ENCODE data around the gene TCF4. TPM values are rescaled to one million over a fixed set of nuclear protein-coding genes. Genes with fewer than 3 reads are reported as not detected.

TCF4 gene
- total and polyA plus RNA-seq, 5 experiments from 2014 or later = 0.39 to 8.9 (median 1.1) TPM

- Mint-ChIP-seq H3K36me3 (no peaks in the 10 kb centered on the region), H3K4me3 (no peak overlapping the region), H3K9me3 (no peaks in the 10 kb centered on the region), H3K27me3 (peaks cover under 1 to 5% (median 2%) of the 10 kb centered on the region in 5 donors), H3K27ac (no peak overlapping the region), H3K4me1 (peaks cover 0 to 24% (median 3%) of the 10 kb centered on the region in 4 donors)
- no peak for DNase-seq
- POLR2A ChIA-PET = no interaction called here
- no peak for ATAC-seq
Measured at GRCh38 chr18:55416791-55417190, 171.2 kb downstream of the TCF4 start.

GRCh38 chr18:55415258-55415871 is 172.6 kb downstream of the TCF4 start:
- POLR2A ChIA-PET = no interaction called here
- H3K27ac Mint-ChIP-seq = no peak overlapping the region
- no peaks in the 10 kb centered on the region for H3K36me3 Mint-ChIP-seq

GRCh38 chr18:55414475-55414874 is 173.5 kb downstream of the TCF4 start:
- Mint-ChIP-seq H3K27me3 (no peaks in the 10 kb centered on the region), H3K36me3 (no peaks in the 10 kb centered on the region), H3K4me3 (no peak overlapping the region), H3K9me3 (no peaks in the 10 kb centered on the region), H3K27ac (no peak overlapping the region), H3K4me1 (peaks cover 0 to 7% (median 0%) of the 10 kb centered on the region in 4 donors)
- DNase-seq (no peak), ATAC-seq (no peak)
- POLR2A ChIA-PET = no interaction called here

More at GRCh38 chr18:55415258-55415871, 172.6 kb downstream of the TCF4 start:
- peak; percentile 48 to 75 for ATAC-seq
- Mint-ChIP-seq H3K9me3 (no peaks in the 10 kb centered on the region), H3K4me3 (no peak overlapping the region), H3K4me1 (peaks cover 0 to 13% (median 1%) of the 10 kb centered on the region in 4 donors), H3K27me3 (peaks cover 0 to 5% (median 2%) of the 10 kb centered on the region in 5 donors)
- peak; percentile 30 to 85 (median 62) for DNase-seq

GRCh38 chr18:55413474-55413873 is 174.5 kb downstream of the TCF4 start:
- POLR2A ChIA-PET = no interaction called here
- Mint-ChIP-seq H3K36me3 (no peaks in the 10 kb centered on the region), H3K4me3 (no peak overlapping the region), H3K9me3 (no peaks in the 10 kb centered on the region), H3K27ac (no peak overlapping the region), H3K4me1 (peaks cover 0 to 4% (median 0%) of the 10 kb centered on the region in 4 donors), H3K27me3 (no peaks in the 10 kb centered on the region)
- DNase-seq (no peak), ATAC-seq (no peak)

- ATAC-seq = no peak
Measured at GRCh38 chr18:55407774-55408535, 180.0 kb downstream of the TCF4 start.

GRCh38 chr18:55407191-55407590 is 180.8 kb downstream of the TCF4 start:
- DNase-seq = no peak
- no peak for ATAC-seq

More at GRCh38 chr18:55407774-55408535, 180.0 kb downstream of the TCF4 start:
- no peaks in the 10 kb centered on the region for H3K9me3 Mint-ChIP-seq
- no peaks in the 10 kb centered on the region for H3K4me1 Mint-ChIP-seq
- no peak overlapping the region for H3K4me3 Mint-ChIP-seq
- DNase-seq = no peak
- H3K27ac Mint-ChIP-seq = no peak overlapping the region
- H3K27me3 Mint-ChIP-seq = peaks cover 0 to 20% (median 0%) of the 10 kb centered on the region in 5 donors
- no peaks in the 10 kb centered on the region for H3K36me3 Mint-ChIP-seq
- POLR2A ChIA-PET = no interaction called here

GRCh38 chr18:55406451-55406991 is 181.5 kb downstream of the TCF4 start:
- H3K4me3 Mint-ChIP-seq = no peak overlapping the region
- H3K4me1 Mint-ChIP-seq = no peaks in the 10 kb centered on the region
- H3K27ac Mint-ChIP-seq = no peak overlapping the region
- H3K27me3 Mint-ChIP-seq = peaks cover 0 to 20% (median 0%) of the 10 kb centered on the region in 5 donors
- DNase-seq = no peak
- ATAC-seq = no peak
- H3K36me3 Mint-ChIP-seq = no peaks in the 10 kb centered on the region
- POLR2A ChIA-PET = no interaction called here
- H3K9me3 Mint-ChIP-seq = no peaks in the 10 kb centered on the region

More at GRCh38 chr18:55407191-55407590, 180.8 kb downstream of the TCF4 start:
- H3K36me3 Mint-ChIP-seq = no peaks in the 10 kb centered on the region
- POLR2A ChIA-PET = no interaction called here
- H3K4me1 Mint-ChIP-seq = no peaks in the 10 kb centered on the region
- H3K27me3 Mint-ChIP-seq = peaks cover 0 to 20% (median 0%) of the 10 kb centered on the region in 5 donors
- H3K4me3 Mint-ChIP-seq = no peak overlapping the region
- no peak overlapping the region for H3K27ac Mint-ChIP-seq
- no peaks in the 10 kb centered on the region for H3K9me3 Mint-ChIP-seq

GRCh38 chr18:55405893-55406406 is 182.0 kb downstream of the TCF4 start:
- no peaks in the 10 kb centered on the region for H3K36me3 Mint-ChIP-seq
- no peaks in the 10 kb centered on the region for H3K4me1 Mint-ChIP-seq
- H3K4me3 Mint-ChIP-seq = no peak overlapping the region
- H3K27me3 Mint-ChIP-seq = peaks cover 0 to 20% (median 0%) of the 10 kb centered on the region in 5 donors
- ATAC-seq (no peak), DNase-seq (no peak)
- H3K9me3 Mint-ChIP-seq = no peaks in the 10 kb centered on the region
- POLR2A ChIA-PET = no interaction called here
- no peak overlapping the region for H3K27ac Mint-ChIP-seq

GRCh38 chr18:55405475-55405874 is 182.5 kb downstream of the TCF4 start:
- no peak for ATAC-seq
- no peak for DNase-seq
- Mint-ChIP-seq H3K36me3 (no peaks in the 10 kb centered on the region), H3K27me3 (peaks cover 0 to 20% (median 0%) of the 10 kb centered on the region in 5 donors), H3K9me3 (no peaks in the 10 kb centered on the region), H3K4me3 (no peak overlapping the region), H3K4me1 (no peaks in the 10 kb centered on the region), H3K27ac (no peak overlapping the region)
- POLR2A ChIA-PET = no interaction called here

GRCh38 chr18:55404832-55405465 is 183.0 kb downstream of the TCF4 start:
- POLR2A ChIA-PET = no interaction called here
- peaks cover 0 to 20% (median 0%) of the 10 kb centered on the region in 5 donors for H3K27me3 Mint-ChIP-seq
- no peaks in the 10 kb centered on the region for H3K4me1 Mint-ChIP-seq

GRCh38 chr18:55404136-55404830 is 183.7 kb downstream of the TCF4 start:
- Mint-ChIP-seq H3K36me3 (no peaks in the 10 kb centered on the region), H3K4me3 (no peak overlapping the region), H3K27me3 (peaks cover 0 to 20% (median 0%) of the 10 kb centered on the region in 5 donors), H3K27ac (no peak overlapping the region), H3K9me3 (no peaks in the 10 kb centered on the region), H3K4me1 (peaks cover 0 to 1% (median 0%) of the 10 kb centered on the region in 4 donors)
- no peak for ATAC-seq
- POLR2A ChIA-PET = no interaction called here
- no peak for DNase-seq

More at GRCh38 chr18:55404832-55405465, 183.0 kb downstream of the TCF4 start:
- Mint-ChIP-seq H3K36me3 (no peaks in the 10 kb centered on the region), H3K27ac (no peak overlapping the region), H3K9me3 (no peaks in the 10 kb centered on the region), H3K4me3 (no peak overlapping the region)
- ATAC-seq (no peak), DNase-seq (no peak)

- POLR2A ChIA-PET = no interaction called here
- Mint-ChIP-seq H3K27ac (no peak overlapping the region), H3K4me1 (peaks cover 0 to 1% (median 0%) of the 10 kb centered on the region in 4 donors), H3K9me3 (no peaks in the 10 kb centered on the region), H3K4me3 (no peak overlapping the region), H3K36me3 (no peaks in the 10 kb centered on the region), H3K27me3 (peaks cover 0 to 20% (median 0%) of the 10 kb centered on the region in 5 donors)
- no peak for DNase-seq
- no peak for ATAC-seq
Measured at GRCh38 chr18:55403421-55403949, 184.5 kb downstream of the TCF4 start.
